GM10847 (cell line): ENCODE results near the gene GXYLT1.

Source experiments
- POLR2A ChIP-seq: IDR thresholded peaks from 2 replicates; pipeline ENCODE4 v1.6.1; 2011; ENCODE audit not compliant: insufficient read length; ENCODE audit errors: extremely low read depth

Gene GXYLT1

GRCh38 chr12:42162965-42163364 lies 18.3 kb upstream of the GXYLT1 start:
- no peak for TF ChIP-seq POLR2A

DNA sequence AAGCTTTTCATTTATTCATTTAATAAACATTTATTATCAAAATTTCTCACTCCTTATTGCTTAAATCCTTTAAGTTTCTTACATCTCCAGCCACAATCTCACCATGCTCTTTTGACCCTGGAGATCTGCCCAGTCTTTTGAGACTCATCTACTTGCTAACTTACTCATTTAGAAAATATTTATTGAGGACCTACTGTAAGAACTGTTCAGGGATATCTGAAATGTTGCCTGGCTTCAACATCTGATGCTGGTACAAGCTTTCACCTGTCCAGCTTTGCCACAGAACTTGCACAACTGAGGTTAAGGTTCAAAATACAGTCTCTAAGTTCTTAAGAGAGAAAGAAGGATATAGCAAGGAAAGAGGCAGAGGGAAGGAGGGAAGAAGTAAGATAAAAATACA lies 17.5 kb upstream of the GXYLT1 start:
- no peak for TF ChIP-seq POLR2A

GRCh38 chr12:42161529-42161928 lies 16.9 kb upstream of the GXYLT1 start:
- TF ChIP-seq POLR2A: no peak

DNA sequence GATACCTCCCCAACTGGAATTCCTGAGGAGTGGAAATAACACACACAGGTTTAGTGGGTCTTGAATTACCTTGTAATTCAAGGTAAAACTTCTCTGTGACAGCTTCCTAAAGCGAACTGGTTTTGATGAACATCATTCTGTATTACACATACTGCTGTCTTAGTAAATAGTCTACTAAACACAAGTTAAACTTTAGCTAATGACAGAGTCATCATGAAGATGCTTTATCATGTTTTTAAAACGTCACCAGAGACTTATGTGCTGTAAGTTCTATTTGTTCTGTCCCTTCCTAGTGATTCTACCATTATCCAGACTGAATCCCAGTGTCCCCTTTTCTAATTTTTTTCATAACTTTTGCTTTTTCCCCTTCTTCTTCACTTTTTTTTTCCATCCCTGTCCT lies 11.6 kb upstream of the GXYLT1 start:
- TF ChIP-seq POLR2A: no peak

DNA sequence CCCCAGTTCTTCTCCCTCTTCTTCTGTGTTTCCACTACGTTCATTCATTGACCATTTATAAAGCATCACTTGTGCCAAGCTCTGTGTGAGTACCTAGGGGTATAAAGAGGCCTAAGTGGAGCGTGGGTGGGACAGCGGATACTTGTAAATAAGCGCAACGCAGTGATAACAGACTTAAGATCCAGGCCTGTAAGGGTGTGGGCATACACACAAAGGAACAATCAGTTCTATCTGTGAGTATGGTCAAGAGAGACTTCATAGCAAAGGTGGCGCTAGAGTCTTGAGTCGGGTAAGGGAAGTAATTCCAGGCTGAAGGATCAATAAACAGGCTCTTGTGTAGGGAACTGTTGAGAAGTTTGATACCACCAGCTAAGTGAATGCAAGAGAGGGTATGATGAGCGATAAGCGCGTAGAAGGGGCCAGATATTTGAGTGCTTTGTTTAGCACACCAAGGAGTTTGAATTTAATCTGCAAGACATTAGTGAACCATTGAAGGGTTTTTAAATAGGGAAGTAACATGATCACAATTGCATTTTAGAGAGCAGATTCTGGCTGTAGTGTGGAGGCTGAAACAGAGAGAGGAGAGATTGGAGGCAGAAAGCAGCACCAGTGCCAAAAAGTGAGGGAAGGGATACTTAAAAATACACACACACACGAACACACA lies 1.0 kb upstream of the GXYLT1 start:
- no peak for TF ChIP-seq POLR2A

- TF ChIP-seq POLR2A: no peak
These were observed 499 bp upstream of the GXYLT1 start for GRCh38 chr12:42145197-42145549.

- TF ChIP-seq POLR2A: no peak
These were observed 591 bp downstream of the GXYLT1 start for GRCh38 chr12:42144158-42144407.

GRCh38 chr12:42143452-42144157 lies 1.1 kb downstream of the GXYLT1 start:
- no peak for TF ChIP-seq POLR2A

DNA sequence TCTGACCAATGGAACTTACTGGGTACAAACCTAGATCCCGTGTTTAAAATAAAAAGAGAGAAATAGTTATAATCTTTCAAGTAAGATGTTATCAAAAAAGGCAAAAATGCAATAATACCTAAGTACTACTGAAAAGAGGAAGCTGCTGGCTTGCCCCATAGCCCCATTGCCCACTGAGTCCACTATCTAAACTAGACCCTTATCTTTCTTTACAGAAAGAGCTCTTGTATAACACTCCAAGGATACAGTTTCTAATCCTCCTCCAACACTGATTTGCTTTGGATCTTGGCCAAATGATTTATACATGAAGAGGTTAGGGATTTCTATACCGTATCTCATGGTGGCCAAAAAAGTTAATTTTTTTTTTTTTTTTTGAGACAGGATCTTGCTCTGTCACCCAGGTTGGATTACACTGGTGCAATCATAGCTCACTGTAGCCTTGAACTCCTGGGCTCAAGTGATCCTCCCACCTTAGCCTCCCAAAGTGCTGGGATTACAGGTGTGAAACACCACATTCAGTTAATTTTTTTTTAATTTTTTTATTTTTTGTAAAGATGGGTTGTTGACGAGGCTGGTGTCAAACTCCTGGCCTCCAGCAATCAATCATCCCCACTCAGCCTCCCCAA lies 2.6 kb downstream of the GXYLT1 start:
- TF ChIP-seq POLR2A: no peak

DNA sequence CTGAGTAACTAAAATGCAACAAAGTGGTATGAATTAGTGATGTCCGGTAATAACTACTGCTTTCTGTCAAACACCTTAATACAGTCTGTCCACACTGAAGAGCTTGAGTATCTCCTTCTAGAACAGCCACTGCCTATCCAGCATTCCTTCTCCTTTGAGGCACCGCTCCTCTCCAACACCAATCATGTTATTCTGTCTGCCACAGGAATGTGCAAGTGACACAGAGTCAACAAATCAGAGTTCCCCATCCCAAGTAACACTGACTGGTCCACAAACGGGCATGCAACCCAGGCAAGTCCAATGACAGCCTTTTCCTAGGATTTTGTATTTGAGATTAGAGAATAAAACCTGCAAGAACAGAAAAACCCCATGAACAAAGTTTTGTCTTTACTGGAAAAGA lies 3.8 kb downstream of the GXYLT1 start:
- TF ChIP-seq POLR2A: no peak

DNA sequence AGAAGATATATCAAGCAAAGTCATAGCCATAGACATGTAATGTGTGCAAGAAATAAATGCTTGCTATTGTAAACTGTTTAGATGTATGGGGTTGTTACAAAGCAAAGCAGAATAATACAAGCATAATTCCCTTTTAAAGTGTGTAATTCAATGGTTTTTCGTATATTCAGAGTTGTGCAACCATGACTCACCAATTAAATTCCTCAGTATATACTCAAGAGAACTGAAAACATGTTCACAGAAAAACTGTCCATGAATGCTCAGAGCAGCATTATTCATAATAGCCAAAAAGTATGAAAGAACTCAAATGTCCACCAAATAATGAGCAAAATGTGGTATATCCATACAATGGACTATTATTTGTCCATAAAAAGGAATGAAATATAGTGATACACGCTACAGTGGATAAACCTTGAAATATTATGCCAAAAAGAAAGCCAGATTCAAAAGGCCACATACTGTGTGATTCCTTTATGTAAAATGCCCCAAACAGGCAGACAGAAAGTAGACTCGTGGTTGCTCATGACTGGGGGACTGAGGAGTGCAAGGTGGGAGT lies 9.3 kb downstream of the GXYLT1 start:
- no peak for TF ChIP-seq POLR2A

- no peak for TF ChIP-seq POLR2A
These were observed 13.8 kb downstream of the GXYLT1 start for GRCh38 chr12:42130672-42131402.

DNA sequence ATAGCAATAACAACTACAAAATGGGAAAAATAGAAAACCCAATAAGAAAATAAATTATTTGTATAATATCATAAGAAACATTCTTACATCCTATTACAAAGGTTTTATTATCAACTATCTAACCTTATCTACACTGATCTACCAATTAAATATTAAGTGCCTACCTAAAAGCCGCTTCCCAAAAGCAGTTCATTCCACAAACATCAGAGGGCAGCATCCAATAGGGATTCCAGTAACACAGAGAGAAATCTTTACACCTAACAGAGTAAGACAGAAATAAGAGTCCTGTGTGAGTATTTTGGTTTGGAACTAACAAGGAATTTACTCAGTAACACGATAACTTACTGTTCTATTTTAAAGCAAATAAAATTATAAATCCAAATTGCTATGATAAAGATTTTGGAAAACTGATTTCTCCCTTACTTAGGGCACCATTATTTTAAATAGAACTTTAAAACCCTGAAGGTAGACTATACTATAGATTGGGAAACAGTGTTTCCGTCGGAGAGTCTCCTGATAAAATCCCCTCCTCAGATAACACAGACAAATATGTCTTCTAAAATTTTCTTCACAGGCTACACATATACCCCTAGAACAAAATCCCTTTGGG lies 15.0 kb downstream of the GXYLT1 start:
- no peak for TF ChIP-seq POLR2A

- TF ChIP-seq POLR2A: no peak
These were observed 15.8 kb downstream of the GXYLT1 start for GRCh38 chr12:42128888-42129287.

DNA sequence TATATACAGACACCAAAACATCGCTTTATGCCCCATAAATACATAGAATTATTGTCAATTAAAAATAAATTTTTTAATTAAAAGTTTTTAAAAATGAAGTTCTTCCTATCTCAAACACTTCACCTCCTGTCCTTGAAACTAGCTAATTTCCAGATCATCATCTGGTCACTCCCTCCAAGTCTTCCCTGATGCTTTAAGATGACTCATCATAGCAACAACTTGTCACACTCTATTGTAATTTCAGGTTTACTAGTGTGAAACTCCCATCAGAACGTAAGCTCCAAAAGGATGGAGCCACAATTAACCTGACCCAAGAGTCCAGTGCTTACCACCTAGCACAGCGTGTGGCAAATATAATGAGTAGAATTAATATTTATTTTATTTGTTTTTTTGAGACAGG lies 16.3 kb downstream of the GXYLT1 start:
- TF ChIP-seq POLR2A: no peak
